ENCODE results near the gene SLC5A10. TPM values are rescaled to one million over a fixed set of nuclear protein-coding genes. Genes with fewer than 3 reads are reported as not detected.
A peak's percentile ranks its signal among the peaks of the same experiment; 100 is the strongest.

SLC5A10 gene
- polyA plus RNA-seq, 1 donor (not counting 4 experiments of a cell fraction or from before 2014, with no cell fraction given): not detected

GRCh38 chr17:18988546-18989173 lies 36.7 kb downstream of the SLC5A10 start:
- DNase-seq (ENCODE audit: low read depth, low spot score) (no peak), FAIRE-seq (no peak)
- Histone ChIP-seq H2AFZ (ENCODE audit: control insufficient read depth, low read length) (no peak overlapping the region), H4K20me1 (ENCODE audit: control insufficient read depth, extremely low read depth, insufficient read depth, low read length) (peaks cover 39% of the 10 kb centered on the region), H3K4me3 (ENCODE audit: control insufficient read depth in 2 of 3, extremely low read depth in 1 of 3, insufficient read depth in 2 of 3, low read depth in 1 of 3, low read length in 3 of 3) (no peak overlapping the region), H3K4me1 (ENCODE audit: control insufficient read depth, extremely low read depth, insufficient read depth, low read length) (peaks cover 41% of the 10 kb centered on the region), H3K4me2 (ENCODE audit: control insufficient read depth, extremely low read depth, insufficient read depth, low read depth, low read length) (no peak overlapping the region), H3K27me3 (ENCODE audit: control insufficient read depth, extremely low read depth, insufficient read depth, low read length) (no peaks in the 10 kb centered on the region), H3K9me3 (ENCODE audit: control insufficient read depth, low read depth, low read length) (no peaks in the 10 kb centered on the region), H3K9ac (ENCODE audit: control insufficient read depth, extremely low read depth, insufficient read depth, low read length) (no peak overlapping the region), H3K36me3 (ENCODE audit: control insufficient read depth in 2 of 2, extremely low read depth in 1 of 2, insufficient read depth in 2 of 2, low read length in 2 of 2) (peaks cover 43 to 60% of the 10 kb centered on the region in 2 experiments), H3K79me2 (ENCODE audit: control insufficient read depth, insufficient read depth, low read length) (peaks cover 61% of the 10 kb centered on the region), H3K9me1 (ENCODE audit: control insufficient read depth, extremely low read depth, insufficient read depth, low read length) (peaks cover 4% of the 10 kb centered on the region), H3K27ac (ENCODE audit: control insufficient read depth, insufficient read depth, low read length) (no peak overlapping the region)
- TF ChIP-seq EZH2 (IDR thresholded peaks at IDR 0.05; ENCODE audit: low read length) (no peak), CTCF (optimal IDR thresholded peaks at IDR 0.05 in 1 of 3, IDR thresholded peaks at IDR 0.05 in 1 of 3, conservative IDR thresholded peaks at IDR 0.05 in 1 of 3; ENCODE audit: extremely low read depth in 1 of 3, insufficient read depth in 2 of 3, low read length in 3 of 3) (no peak)
- dilution Hi-C loops (cut with MboI; ENCODE audit: extremely low pct_ligation_motif_present, low sequenced_read_pairs): no loop called here

- FAIRE-seq (no peak), DNase-seq (ENCODE audit: low read depth, low spot score) (no peak)
- Histone ChIP-seq H3K27me3 (ENCODE audit: control insufficient read depth, extremely low read depth, insufficient read depth, low read length) (no peaks in the 10 kb centered on the region), H3K4me1 (ENCODE audit: control insufficient read depth, extremely low read depth, insufficient read depth, low read length) (peaks cover 54% of the 10 kb centered on the region), H3K9me1 (ENCODE audit: control insufficient read depth, extremely low read depth, insufficient read depth, low read length) (peaks cover 4% of the 10 kb centered on the region), H3K79me2 (ENCODE audit: control insufficient read depth, insufficient read depth, low read length) (peaks cover 76% of the 10 kb centered on the region), H2AFZ (ENCODE audit: control insufficient read depth, low read length) (no peak overlapping the region), H3K4me2 (ENCODE audit: control insufficient read depth, extremely low read depth, insufficient read depth, low read depth, low read length) (no peak overlapping the region), H3K27ac (ENCODE audit: control insufficient read depth, insufficient read depth, low read length) (peak overlapping the region; percentile 27), H3K9ac (ENCODE audit: control insufficient read depth, extremely low read depth, insufficient read depth, low read length) (no peak overlapping the region), H3K36me3 (ENCODE audit: control insufficient read depth in 2 of 2, extremely low read depth in 1 of 2, insufficient read depth in 2 of 2, low read length in 2 of 2) (peaks cover 33 to 44% of the 10 kb centered on the region in 2 experiments), H3K9me3 (ENCODE audit: control insufficient read depth, low read depth, low read length) (no peaks in the 10 kb centered on the region), H4K20me1 (ENCODE audit: control insufficient read depth, extremely low read depth, insufficient read depth, low read length) (peaks cover 53% of the 10 kb centered on the region), H3K4me3 (ENCODE audit: control insufficient read depth in 2 of 3, extremely low read depth in 1 of 3, insufficient read depth in 2 of 3, low read depth in 1 of 3, low read length in 3 of 3) (no peak overlapping the region)
- peak in 2 of 3 experiments; percentile 13 to 34 for TF ChIP-seq CTCF (optimal IDR thresholded peaks at IDR 0.05 in 1 of 3, IDR thresholded peaks at IDR 0.05 in 1 of 3, conservative IDR thresholded peaks at IDR 0.05 in 1 of 3; ENCODE audit: extremely low read depth in 1 of 3, insufficient read depth in 2 of 3, low read length in 3 of 3)
- no peak for TF ChIP-seq EZH2 (IDR thresholded peaks at IDR 0.05; ENCODE audit: low read length)
- dilution Hi-C loops (cut with MboI; ENCODE audit: extremely low pct_ligation_motif_present, low sequenced_read_pairs): no loop called here
Measured at GRCh38 chr17:18990331-18990730, 38.4 kb downstream of the SLC5A10 start.

Data from keratinocyte (primary cell).